Left ventricle myocardium inferior (tissue), 1 donor: ENCODE data around the gene CD247. TPM values are rescaled to one million over a fixed set of nuclear protein-coding genes. Genes with fewer than 3 reads are reported as not detected.

Experiments
- DNase-seq: peaks from one replicate; pipeline ENCODE4 v3.0.0-alpha.2; 2020
- H3K27ac ChIP-seq: fragments of 200-600 bp; replicated peaks from 2 replicates; pipeline ENCODE4 v1.8.0; 2021
- H3K27me3 ChIP-seq: fragments of 200-600 bp; 2 replicates; pipeline ENCODE4 v1.8.0; 2021; ENCODE audit warnings: low read depth
- H3K36me3 ChIP-seq: fragments of 200-600 bp; 2 replicates; pipeline ENCODE4 v1.8.0; 2021
- H3K4me1 ChIP-seq: fragments of 200-600 bp; 2 replicates; pipeline ENCODE4 v1.8.0; 2021
- H3K4me3 ChIP-seq: fragments of 200-600 bp; 2 replicates; pipeline ENCODE4 v1.8.0; 2021; ENCODE audit warnings: mild to moderate bottlenecking, moderate library complexity
- H3K9me3 ChIP-seq: fragments of 200-600 bp; replicated peaks from 2 replicates; pipeline ENCODE4 v1.8.0; 2021
- intact Hi-C: fragments of 100-400 bp; cut with micrococcal nuclease; formaldehyde crosslinking; loops from one replicate; pipeline ENCODE4 v1.11.0; 2022
- total RNA-seq: library from RNA; stranded (reverse); fragmentation: NEBNext Ultra II Directional; extraction: Animal tissue kit (Norgen Biotek cat#: 25700); gene quantifications from one replicate; pipeline ENCODE4 v1.2.1, GENCODE V29; 2021
- TF ChIP-seq, protein P1 (sequence below): fragments of 200-600 bp; IDR thresholded peaks from 2 replicates; pipeline ENCODE4 v1.8.0; 2021; ENCODE audit warnings: antibody characterized with exemption, mild to moderate bottlenecking, borderline replicate concordance
- donor health status: DM: no; HTN: yes; CAD: no; lungs with severe emphysema.

The CD247 gene
- total RNA-seq, 1 donor from 2014 or later = 0.82 TPM

DNA sequence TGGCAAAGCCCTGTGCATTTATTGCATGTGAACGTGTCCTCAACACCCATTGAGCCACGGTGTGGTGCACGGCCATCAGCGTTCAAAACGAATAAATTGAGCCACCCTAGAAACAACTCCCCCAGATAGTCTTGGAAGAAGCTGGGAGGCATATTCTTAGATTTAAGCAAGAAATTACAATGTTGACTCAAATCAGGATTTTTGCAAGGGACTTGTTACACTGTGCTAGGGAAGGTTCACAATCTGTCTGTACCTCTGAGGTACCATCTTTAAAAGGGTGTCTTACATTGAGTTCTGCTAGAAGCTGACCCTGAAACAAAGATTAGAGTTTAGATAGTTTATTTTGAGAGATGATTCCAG lies 16.2 kb downstream of the CD247 start:
- DNase-seq = no peak
- Histone ChIP-seq H3K27me3 (peaks cover 48% of the 10 kb centered on the region), H3K36me3 (no peaks in the 10 kb centered on the region), H3K4me1 (no peaks in the 10 kb centered on the region), H3K4me3 (no peak overlapping the region), H3K27ac (no peak overlapping the region), H3K9me3 (no peaks in the 10 kb centered on the region)
- TF ChIP-seq, protein P1, sequence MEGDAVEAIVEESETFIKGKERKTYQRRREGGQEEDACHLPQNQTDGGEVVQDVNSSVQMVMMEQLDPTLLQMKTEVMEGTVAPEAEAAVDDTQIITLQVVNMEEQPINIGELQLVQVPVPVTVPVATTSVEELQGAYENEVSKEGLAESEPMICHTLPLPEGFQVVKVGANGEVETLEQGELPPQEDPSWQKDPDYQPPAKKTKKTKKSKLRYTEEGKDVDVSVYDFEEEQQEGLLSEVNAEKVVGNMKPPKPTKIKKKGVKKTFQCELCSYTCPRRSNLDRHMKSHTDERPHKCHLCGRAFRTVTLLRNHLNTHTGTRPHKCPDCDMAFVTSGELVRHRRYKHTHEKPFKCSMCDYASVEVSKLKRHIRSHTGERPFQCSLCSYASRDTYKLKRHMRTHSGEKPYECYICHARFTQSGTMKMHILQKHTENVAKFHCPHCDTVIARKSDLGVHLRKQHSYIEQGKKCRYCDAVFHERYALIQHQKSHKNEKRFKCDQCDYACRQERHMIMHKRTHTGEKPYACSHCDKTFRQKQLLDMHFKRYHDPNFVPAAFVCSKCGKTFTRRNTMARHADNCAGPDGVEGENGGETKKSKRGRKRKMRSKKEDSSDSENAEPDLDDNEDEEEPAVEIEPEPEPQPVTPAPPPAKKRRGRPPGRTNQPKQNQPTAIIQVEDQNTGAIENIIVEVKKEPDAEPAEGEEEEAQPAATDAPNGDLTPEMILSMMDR = no peak
- intact Hi-C loops = no loop called here

- Histone ChIP-seq H3K36me3 (no peaks in the 10 kb centered on the region), H3K9me3 (no peaks in the 10 kb centered on the region), H3K4me3 (no peak overlapping the region), H3K4me1 (no peaks in the 10 kb centered on the region), H3K27me3 (peaks cover 46% of the 10 kb centered on the region), H3K27ac (no peak overlapping the region)
- intact Hi-C loops = no loop called here
- no peak for DNase-seq
- TF ChIP-seq, protein P1 = no peak
Measured at GRCh38 chr1:167501515-167502191, 16.7 kb downstream of the CD247 start.

- no peaks in the 10 kb centered on the region for H3K9me3 ChIP-seq
- no peak overlapping the region for H3K4me3 ChIP-seq
- no peaks in the 10 kb centered on the region for H3K36me3 ChIP-seq
- no peak overlapping the region for H3K27ac ChIP-seq
- peaks cover 50% of the 10 kb centered on the region for H3K27me3 ChIP-seq
- intact Hi-C loops = no loop called here
- H3K4me1 ChIP-seq = no peaks in the 10 kb centered on the region
- TF ChIP-seq, protein P1 = no peak
- no peak for DNase-seq
Measured at GRCh38 chr1:167500283-167500860, 18.0 kb downstream of the CD247 start.

GRCh38 chr1:167499664-167500101 lies 18.6 kb downstream of the CD247 start:
- H3K27ac ChIP-seq = no peak overlapping the region
- H3K4me3 ChIP-seq = no peak overlapping the region
- TF ChIP-seq, protein P1 = no peak
- H3K4me1 ChIP-seq = no peaks in the 10 kb centered on the region
- no peaks in the 10 kb centered on the region for H3K36me3 ChIP-seq
- peaks cover 55% of the 10 kb centered on the region for H3K27me3 ChIP-seq
- no peaks in the 10 kb centered on the region for H3K9me3 ChIP-seq
- intact Hi-C loops = no loop called here
- DNase-seq = no peak

DNA sequence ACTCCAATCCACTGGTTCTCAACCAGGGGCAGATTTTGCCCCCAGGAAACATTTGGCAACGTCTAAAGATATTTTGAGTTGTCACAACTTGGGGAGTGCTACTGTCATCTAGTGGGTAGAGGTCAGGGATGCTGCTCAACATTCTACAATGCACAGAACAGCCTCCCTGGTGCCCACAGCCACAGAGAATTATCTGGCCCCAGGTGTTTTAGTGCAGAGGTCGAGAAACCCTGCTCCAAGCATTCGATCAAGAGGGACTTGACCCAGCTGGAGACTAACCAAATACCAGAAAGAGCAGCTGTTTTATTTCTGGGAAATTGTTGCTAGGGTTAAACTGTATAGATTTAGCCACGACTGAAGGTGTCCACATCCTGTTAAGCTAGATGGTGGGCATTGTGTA lies 19.2 kb downstream of the CD247 start:
- H3K27ac ChIP-seq = no peak overlapping the region
- TF ChIP-seq, protein P1 = no peak
- H3K4me3 ChIP-seq = no peak overlapping the region
- DNase-seq = no peak
- intact Hi-C loops = no loop called here
- H3K36me3 ChIP-seq = no peaks in the 10 kb centered on the region
- H3K9me3 ChIP-seq = no peaks in the 10 kb centered on the region
- no peaks in the 10 kb centered on the region for H3K4me1 ChIP-seq
- peaks cover 55% of the 10 kb centered on the region for H3K27me3 ChIP-seq
